Right ventricle myocardium superior (tissue), 1 donor: Measurements from ENCODE around the gene FAM107A. TPM values are rescaled to one million over a fixed set of nuclear protein-coding genes. Genes with fewer than 3 reads are reported as not detected.

Source experiments
- ATAC-seq: fragments of 200-7000 bp; cut with Tn5 transposase; one replicate; pipeline ENCODE4 v1.9.1; 2020; ENCODE audit warnings: mild to moderate bottlenecking; ENCODE audit not compliant: poor library complexity
- DNase-seq: peaks from one replicate; pipeline ENCODE4 v3.0.0-alpha.2; 2020
- intact Hi-C: fragments of 100-400 bp; cut with DNase I; formaldehyde crosslinking; loops from one replicate; pipeline ENCODE4 v1.11.2; 2022
- total RNA-seq: library from RNA; stranded (reverse); fragmentation: NEBNext Ultra II Directional; extraction: Animal tissue kit (Norgen Biotek cat#: 25700); gene quantifications from one replicate; pipeline ENCODE4 v1.2.1, GENCODE V29; 2021
- donor health status: DM: no; HTN: yes; CAD: no; lungs with severe emphysema.

Gene FAM107A
- total RNA-seq, 1 donor from 2014 or later: 95.2 TPM

- intact Hi-C loops: no loop called here
- DNase-seq (no peak), ATAC-seq (no peak)
Observed at GRCh38 chr3:58572634-58573230, 4.5 kb downstream of the FAM107A start.

GRCh38 chr3:58572013-58572633 lies 5.1 kb downstream of the FAM107A start:
- intact Hi-C loops: no loop called here
- DNase-seq (no peak), ATAC-seq (no peak)

GRCh38 chr3:58570851-58571250 lies 6.3 kb downstream of the FAM107A start:
- intact Hi-C loops: no loop called here

GRCh38 chr3:58569287-58570001 lies 7.7 kb downstream of the FAM107A start:
- DNase-seq: no peak
- ATAC-seq: no peak
- intact Hi-C loops: loop anchor here (2.0 kb wide), 1 partner anchor 61 kb away; no protein-coding TSS in a partner anchor

More at GRCh38 chr3:58570851-58571250, 6.3 kb downstream of the FAM107A start:
- DNase-seq (no peak), ATAC-seq (no peak)

GRCh38 chr3:58568572-58569286 lies 8.5 kb downstream of the FAM107A start:
- ATAC-seq (peak; percentile 74), DNase-seq (peak; percentile 88)
- intact Hi-C loops: loop anchor here (2.0 kb wide), 1 partner anchor 62 kb away; no protein-coding TSS in a partner anchor

- no peak for DNase-seq
- no peak for ATAC-seq
- intact Hi-C loops: no loop called here
Observed at GRCh38 chr3:58567251-58567515, 10.0 kb downstream of the FAM107A start.

GRCh38 chr3:58566398-58567250 lies 10.6 kb downstream of the FAM107A start:
- intact Hi-C loops: no loop called here
- DNase-seq (no peak), ATAC-seq (no peak)

- intact Hi-C loops: no loop called here
- DNase-seq: no peak
- ATAC-seq: no peak
Observed at GRCh38 chr3:58565621-58566397, 11.4 kb downstream of the FAM107A start.

- intact Hi-C loops: no loop called here
- ATAC-seq: no peak
- no peak for DNase-seq
Observed at GRCh38 chr3:58564456-58565160, 12.6 kb downstream of the FAM107A start.

GRCh38 chr3:58564054-58564453 lies 13.1 kb downstream of the FAM107A start:
- DNase-seq: no peak
- no peak for ATAC-seq
- intact Hi-C loops: no loop called here

GRCh38 chr3:58563386-58564035 lies 13.7 kb downstream of the FAM107A start:
- ATAC-seq (no peak), DNase-seq (no peak)
- intact Hi-C loops: no loop called here

GRCh38 chr3:58562498-58562897 lies 14.7 kb downstream of the FAM107A start:
- no peak for ATAC-seq
- intact Hi-C loops: no loop called here
- no peak for DNase-seq

- ATAC-seq (peak; percentile 54), DNase-seq (no peak)
Observed at GRCh38 chr3:58560771-58561311, 16.4 kb downstream of the FAM107A start.

GRCh38 chr3:58559586-58559985 lies 17.6 kb downstream of the FAM107A start:
- ATAC-seq (no peak), DNase-seq (no peak)
- intact Hi-C loops: no loop called here

More at GRCh38 chr3:58560771-58561311, 16.4 kb downstream of the FAM107A start:
- intact Hi-C loops: loop anchor here (2.0 kb wide), 1 partner anchor 70 kb away; no protein-coding TSS in a partner anchor

GRCh38 chr3:58557491-58557890 lies 19.7 kb downstream of the FAM107A start:
- intact Hi-C loops: no loop called here
- DNase-seq (no peak), ATAC-seq (no peak)

- ATAC-seq (no peak), DNase-seq (no peak)
- intact Hi-C loops: no loop called here
Observed at GRCh38 chr3:58556761-58557221, 20.4 kb downstream of the FAM107A start.
